HG03066 (cell line): ENCODE results near the gene ME2.
"Not testable (repeated sequence)": the region's sequence is repeated elsewhere in the genome, so short reads cannot be mapped to it uniquely, and the experiment has no call there.

Source experiments
- ATAC-seq: cut with Tn5 transposase; IDR thresholded peaks from one replicate; pipeline ENCODE4 v1.9.1; 2021; ENCODE audit warnings: low read depth; ENCODE audit not compliant: unreplicated experiment

Gene ME2

GRCh38 chr18:50878345-50879301 is at the start of gene ME2:
TSS of gene ME2 (plus strand) at chr18:50879118. CDS start at chr18:50895821, 16,703 bp downstream.
- peak; percentile 88 for ATAC-seq

- ATAC-seq: no peak
These were observed 49.3 kb upstream of the ME2 start for GRCh38 chr18:50829644-50830043.

GRCh38 chr18:50830544-50830943 is 48.4 kb upstream of the ME2 start:
- peak; percentile 62 for ATAC-seq

GRCh38 chr18:50832754-50833153 is 46.2 kb upstream of the ME2 start:
- peak; percentile 56 for ATAC-seq

- ATAC-seq: not testable (repeated sequence)
These were observed 45.4 kb upstream of the ME2 start for GRCh38 chr18:50833496-50833895.

- no peak for ATAC-seq
These were observed 42.4 kb upstream of the ME2 start for GRCh38 chr18:50836521-50836957.

GRCh38 chr18:50839341-50839740 is 39.6 kb upstream of the ME2 start:
- no peak for ATAC-seq

- no peak for ATAC-seq
These were observed 38.9 kb upstream of the ME2 start for GRCh38 chr18:50839996-50840395.

GRCh38 chr18:50842846-50843245 is 36.1 kb upstream of the ME2 start:
- ATAC-seq: no peak

GRCh38 chr18:50844554-50844953 is 34.4 kb upstream of the ME2 start:
- ATAC-seq: no peak

GRCh38 chr18:50844960-50845359 is 34.0 kb upstream of the ME2 start:
- no peak for ATAC-seq

GRCh38 chr18:50847192-50847591 is 31.7 kb upstream of the ME2 start:
- ATAC-seq: no peak

GRCh38 chr18:50848061-50848551 is 30.8 kb upstream of the ME2 start:
- ATAC-seq: no peak

- ATAC-seq: no peak
These were observed 29.9 kb upstream of the ME2 start for GRCh38 chr18:50848991-50849390.

- no peak for ATAC-seq
These were observed 29.5 kb upstream of the ME2 start for GRCh38 chr18:50849419-50849821.

GRCh38 chr18:50850307-50851065 is 28.4 kb upstream of the ME2 start:
- no peak for ATAC-seq

- no peak for ATAC-seq
These were observed 25.1 kb upstream of the ME2 start for GRCh38 chr18:50853863-50854271.

GRCh38 chr18:50855976-50856757 is 22.8 kb upstream of the ME2 start:
- no peak for ATAC-seq

GRCh38 chr18:50857166-50857565 is 21.8 kb upstream of the ME2 start:
- ATAC-seq: not testable (repeated sequence)

- no peak for ATAC-seq
These were observed 21.2 kb upstream of the ME2 start for GRCh38 chr18:50857694-50858093.
